WERI-Rb-1 (cell line): Measurements from ENCODE around the gene GNL1.
"Not testable (repeated sequence)": the region's sequence is repeated elsewhere in the genome, so short reads cannot be mapped to it uniquely, and the experiment has no call there.

Experiments
- DNase-seq: peaks from one replicate; pipeline ENCODE4 v3.0.0-alpha.2; 2020
- H3K27ac ChIP-seq: fragments of 250-450 bp; sonication (Bioruptor Pico); 2 replicates; pipeline ENCODE4 v1.5.1; 2020; ENCODE audit warnings: mild to moderate bottlenecking, moderate library complexity
- H3K27me3 ChIP-seq: fragments of 250-450 bp; sonication (Bioruptor Pico); 2 replicates; pipeline ENCODE4 v1.5.1; 2021; ENCODE audit warnings: mild to moderate bottlenecking, low read depth, moderate library complexity; ENCODE audit not compliant: insufficient read depth, severe bottlenecking
- H3K36me3 ChIP-seq: fragments of 250-450 bp; sonication (Bioruptor Pico); 2 replicates; pipeline ENCODE4 v1.5.1; 2020; ENCODE audit warnings: mild to moderate bottlenecking, moderate library complexity
- H3K4me3 ChIP-seq: 2 replicates; pipeline ENCODE4 v1.5.1; 2011; ENCODE audit warnings: low read depth, mild to moderate bottlenecking, control low read depth, low read length
- H3K9me3 ChIP-seq: fragments of 250-450 bp; sonication (Bioruptor Pico); 2 replicates; pipeline ENCODE4 v1.5.1; 2021; ENCODE audit warnings: mild to moderate bottlenecking, moderate library complexity; ENCODE audit not compliant: severe bottlenecking
- CTCF ChIP-seq: IDR thresholded peaks from 2 replicates; pipeline ENCODE4 v1.5.1; 2011; ENCODE audit warnings: low read depth, mild to moderate bottlenecking, control low read depth, inconsistent platforms, low read length

Gene GNL1

GRCh38 chr6:30495993-30496392, 60.3 kb downstream of the GNL1 start:
- Histone ChIP-seq H3K4me3 (no peak overlapping the region), H3K36me3 (no peaks in the 10 kb centered on the region), H3K27me3 (no peaks in the 10 kb centered on the region), H3K9me3 (no peaks in the 10 kb centered on the region), H3K27ac (no peak overlapping the region)
- DNase-seq: no peak
- no peak for TF ChIP-seq CTCF

GRCh38 chr6:30495060-30495459, 61.2 kb downstream of the GNL1 start:
- not testable (repeated sequence) for H3K27me3 ChIP-seq, H3K36me3 ChIP-seq, DNase-seq

GRCh38 chr6:30494291-30494861, 61.9 kb downstream of the GNL1 start:
- no peak for TF ChIP-seq CTCF
- no peak for DNase-seq

More at GRCh38 chr6:30495060-30495459, 61.2 kb downstream of the GNL1 start:
- H3K9me3 ChIP-seq, H3K27ac ChIP-seq, H3K4me3 ChIP-seq: not testable (repeated sequence)

GRCh38 chr6:30493643-30494250, 62.5 kb downstream of the GNL1 start:
- Histone ChIP-seq H3K36me3 (no peaks in the 10 kb centered on the region), H3K4me3 (no peak overlapping the region), H3K27me3 (no peaks in the 10 kb centered on the region), H3K9me3 (no peaks in the 10 kb centered on the region), H3K27ac (no peak overlapping the region)
- TF ChIP-seq CTCF: peak; percentile 64
- no peak for DNase-seq

More at GRCh38 chr6:30494291-30494861, 61.9 kb downstream of the GNL1 start:
- H3K4me3 ChIP-seq: no peak overlapping the region
- H3K36me3 ChIP-seq: no peaks in the 10 kb centered on the region
- H3K27ac ChIP-seq: no peak overlapping the region
- H3K27me3 ChIP-seq: no peaks in the 10 kb centered on the region
- no peaks in the 10 kb centered on the region for H3K9me3 ChIP-seq

GRCh38 chr6:30491991-30492952, 64.0 kb downstream of the GNL1 start:
- H3K36me3 ChIP-seq: no peaks in the 10 kb centered on the region
- peaks cover 3% of the 10 kb centered on the region for H3K27me3 ChIP-seq
- no peak for DNase-seq
- H3K27ac ChIP-seq: no peak overlapping the region
- no peak overlapping the region for H3K4me3 ChIP-seq
- TF ChIP-seq CTCF: no peak
- H3K9me3 ChIP-seq: no peaks in the 10 kb centered on the region
